ENCODE results near the gene AIP.
"Not testable (repeated sequence)": the region's sequence is repeated elsewhere in the genome, so short reads cannot be mapped to it uniquely, and the experiment has no call there.

The AIP gene

GRCh38 chr11:67507242-67507863, 24.5 kb downstream of the AIP start:
- Histone ChIP-seq H3K36me3 (ENCODE audit: control insufficient read depth in 1 of 2, insufficient read depth in 2 of 2, low read length in 2 of 2) (peaks cover 0 to 6% of the 10 kb centered on the region in 2 donors), H3K27me3 (ENCODE audit: control insufficient read depth in 1 of 2, insufficient read depth in 2 of 2, low read length in 2 of 2) (no peaks in the 10 kb centered on the region), H3K9ac (ENCODE audit: low read depth in 1 of 2, low read length in 2 of 2) (peak overlapping the region; percentile 87 to 92), H3K27ac (ENCODE audit: low read depth, low read length) (peak overlapping the region; percentile 98), H3K4me1 (ENCODE audit: control insufficient read depth in 1 of 2, insufficient read depth in 2 of 2, low read length in 2 of 2) (peaks cover 17 to 44% of the 10 kb centered on the region in 2 donors), H3K9me3 (ENCODE audit: control insufficient read depth in 1 of 2, low read length in 2 of 2) (no peaks in the 10 kb centered on the region), H3K4me3 (ENCODE audit: low read depth in 1 of 2, low read length in 2 of 2) (peak overlapping the region; percentile 69 to 93)

GRCh38 chr11:67507864-67508485, 25.1 kb downstream of the AIP start, which contains the start of gene CDK2AP2:
Gene CDK2AP2, minus strand, starts transcription at chr11:67508162. Its CDS starts 80 bp downstream, at chr11:67508082.
- Histone ChIP-seq H3K9me3 (ENCODE audit: control insufficient read depth in 1 of 2, low read length in 2 of 2) (no peaks in the 10 kb centered on the region), H3K9ac (ENCODE audit: low read depth in 1 of 2, low read length in 2 of 2) (peak within 1 kb of the TSS; percentile 87 to 94), H3K4me1 (ENCODE audit: control insufficient read depth in 1 of 2, insufficient read depth in 2 of 2, low read length in 2 of 2) (peaks cover 17 to 43% of the 10 kb centered on the region in 2 donors), H3K36me3 (ENCODE audit: control insufficient read depth in 1 of 2, insufficient read depth in 2 of 2, low read length in 2 of 2) (peaks cover 0 to 5% of the 10 kb centered on the region in 2 donors), H3K27ac (ENCODE audit: low read depth, low read length) (peak within 1 kb of the TSS; percentile 98), H3K27me3 (ENCODE audit: control insufficient read depth in 1 of 2, insufficient read depth in 2 of 2, low read length in 2 of 2) (no peaks in the 10 kb centered on the region), H3K4me3 (ENCODE audit: low read depth in 1 of 2, low read length in 2 of 2) (peak within 1 kb of the TSS; percentile 69 to 93)

DNA sequence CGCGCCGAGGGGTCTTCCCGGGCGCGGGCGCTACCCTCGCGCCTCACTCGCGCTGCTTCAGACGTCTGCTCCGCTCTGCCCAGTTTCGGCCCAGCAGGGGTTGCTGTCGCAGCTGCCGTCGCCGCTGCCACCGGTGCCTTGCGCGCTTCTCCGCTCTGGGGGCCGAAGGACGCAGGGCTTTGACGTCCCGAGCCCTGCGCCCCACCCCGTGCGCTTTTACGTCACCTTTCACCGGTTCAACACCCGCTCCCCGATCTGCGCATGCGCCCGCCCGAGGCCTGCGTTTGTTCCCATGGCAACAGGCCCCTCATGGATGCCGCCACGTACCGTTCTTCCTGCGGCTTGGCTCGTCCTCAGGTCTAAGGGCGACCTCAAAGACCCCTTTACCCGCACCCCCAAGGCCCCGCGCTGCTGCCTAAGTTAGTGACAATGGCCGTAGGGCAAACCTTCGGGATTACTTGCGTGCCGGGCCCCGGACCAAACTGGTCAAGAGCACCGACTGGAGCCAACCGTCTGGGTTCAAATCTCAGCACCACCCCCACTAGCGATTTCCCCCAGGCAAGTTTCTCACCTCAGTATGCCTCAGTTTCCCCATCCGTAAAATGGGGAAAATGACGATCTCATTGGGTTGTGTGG, 25.8 kb downstream of the AIP start:
- Histone ChIP-seq H3K27ac (ENCODE audit: low read depth, low read length) (peak overlapping the region; percentile 98), H3K27me3 (ENCODE audit: control insufficient read depth in 1 of 2, insufficient read depth in 2 of 2, low read length in 2 of 2) (no peaks in the 10 kb centered on the region), H3K4me1 (ENCODE audit: control insufficient read depth in 1 of 2, insufficient read depth in 2 of 2, low read length in 2 of 2) (peaks cover 15 to 37% of the 10 kb centered on the region in 2 donors), H3K4me3 (ENCODE audit: low read depth in 1 of 2, low read length in 2 of 2) (peak overlapping the region; percentile 69 to 93), H3K36me3 (ENCODE audit: control insufficient read depth in 1 of 2, insufficient read depth in 2 of 2, low read length in 2 of 2) (peaks cover 0 to 5% of the 10 kb centered on the region in 2 donors), H3K9me3 (ENCODE audit: control insufficient read depth in 1 of 2, low read length in 2 of 2) (no peaks in the 10 kb centered on the region), H3K9ac (ENCODE audit: low read depth in 1 of 2, low read length in 2 of 2) (peak overlapping the region; percentile 70 to 94)

DNA sequence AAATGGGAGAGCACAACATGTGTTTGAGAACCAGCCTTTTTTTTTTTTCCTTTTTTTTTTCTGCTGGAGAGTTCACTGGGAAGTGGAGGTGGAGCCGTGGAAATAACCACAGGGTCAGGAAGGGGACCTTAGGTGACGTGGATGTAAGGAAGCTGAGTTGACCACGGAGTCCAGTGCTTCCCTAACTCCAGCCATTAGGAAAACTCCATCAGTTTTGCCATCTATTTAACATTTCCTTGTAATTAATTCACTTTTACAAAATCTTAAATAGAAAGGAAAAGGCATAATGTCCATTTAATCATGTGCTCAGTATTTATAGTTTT, 27.2 kb downstream of the AIP start:
- H3K36me3 ChIP-seq (ENCODE audit: control insufficient read depth in 1 of 2, insufficient read depth in 2 of 2, low read length in 2 of 2) = peaks cover 0 to 5% of the 10 kb centered on the region in 2 donors
- no peaks in the 10 kb centered on the region for H3K27me3 ChIP-seq (ENCODE audit: control insufficient read depth in 1 of 2, insufficient read depth in 2 of 2, low read length in 2 of 2)
- H3K4me3 ChIP-seq (ENCODE audit: low read depth in 1 of 2, low read length in 2 of 2) = no peak overlapping the region
- H3K4me1 ChIP-seq (ENCODE audit: control insufficient read depth in 1 of 2, insufficient read depth in 2 of 2, low read length in 2 of 2) = peaks cover 11 to 29% of the 10 kb centered on the region in 2 donors
- no peak overlapping the region for H3K27ac ChIP-seq (ENCODE audit: low read depth, low read length)
- H3K9me3 ChIP-seq (ENCODE audit: control insufficient read depth in 1 of 2, low read length in 2 of 2) = no peaks in the 10 kb centered on the region
- H3K9ac ChIP-seq (ENCODE audit: low read depth in 1 of 2, low read length in 2 of 2) = no peak overlapping the region

- H3K4me3 ChIP-seq (ENCODE audit: low read depth in 1 of 2, low read length in 2 of 2); H3K27me3 ChIP-seq (ENCODE audit: control insufficient read depth in 1 of 2, insufficient read depth in 2 of 2, low read length in 2 of 2); H3K9ac ChIP-seq (ENCODE audit: low read depth in 1 of 2, low read length in 2 of 2); H3K27ac ChIP-seq (ENCODE audit: low read depth, low read length); H3K9me3 ChIP-seq (ENCODE audit: control insufficient read depth in 1 of 2, low read length in 2 of 2); H3K36me3 ChIP-seq (ENCODE audit: control insufficient read depth in 1 of 2, insufficient read depth in 2 of 2, low read length in 2 of 2): not testable (repeated sequence)
- peaks cover 3 to 16% of the 10 kb centered on the region in 2 donors for H3K4me1 ChIP-seq (ENCODE audit: control insufficient read depth in 1 of 2, insufficient read depth in 2 of 2, low read length in 2 of 2)
Observed at GRCh38 chr11:67511558-67511957, 28.7 kb downstream of the AIP start.

GRCh38 chr11:67514116-67514515, 31.3 kb downstream of the AIP start:
- H3K4me1 ChIP-seq (ENCODE audit: control insufficient read depth in 1 of 2, insufficient read depth in 2 of 2, low read length in 2 of 2) = peaks cover 0 to under 1% of the 10 kb centered on the region in 2 donors
- H3K9me3 ChIP-seq (ENCODE audit: control insufficient read depth in 1 of 2, low read length in 2 of 2) = no peaks in the 10 kb centered on the region
- H3K4me3 ChIP-seq (ENCODE audit: low read depth in 1 of 2, low read length in 2 of 2) = no peak overlapping the region
- no peak overlapping the region for H3K9ac ChIP-seq (ENCODE audit: low read depth in 1 of 2, low read length in 2 of 2)
- H3K27ac ChIP-seq (ENCODE audit: low read depth, low read length) = no peak overlapping the region
- no peaks in the 10 kb centered on the region for H3K36me3 ChIP-seq (ENCODE audit: control insufficient read depth in 1 of 2, insufficient read depth in 2 of 2, low read length in 2 of 2)
- no peaks in the 10 kb centered on the region for H3K27me3 ChIP-seq (ENCODE audit: control insufficient read depth in 1 of 2, insufficient read depth in 2 of 2, low read length in 2 of 2)

- no peaks in the 10 kb centered on the region for H3K4me1 ChIP-seq (ENCODE audit: control insufficient read depth in 1 of 2, insufficient read depth in 2 of 2, low read length in 2 of 2)
- no peaks in the 10 kb centered on the region for H3K27me3 ChIP-seq (ENCODE audit: control insufficient read depth in 1 of 2, insufficient read depth in 2 of 2, low read length in 2 of 2)
- H3K9me3 ChIP-seq (ENCODE audit: control insufficient read depth in 1 of 2, low read length in 2 of 2) = no peaks in the 10 kb centered on the region
- H3K4me3 ChIP-seq (ENCODE audit: low read depth in 1 of 2, low read length in 2 of 2) = no peak overlapping the region
- H3K36me3 ChIP-seq (ENCODE audit: control insufficient read depth in 1 of 2, insufficient read depth in 2 of 2, low read length in 2 of 2) = no peaks in the 10 kb centered on the region
- no peak overlapping the region for H3K27ac ChIP-seq (ENCODE audit: low read depth, low read length)
- no peak overlapping the region for H3K9ac ChIP-seq (ENCODE audit: low read depth in 1 of 2, low read length in 2 of 2)
Observed at GRCh38 chr11:67516806-67517205, 34.0 kb downstream of the AIP start.

- H3K27ac ChIP-seq (ENCODE audit: low read depth, low read length) = no peak overlapping the region
- H3K36me3 ChIP-seq (ENCODE audit: control insufficient read depth in 1 of 2, insufficient read depth in 2 of 2, low read length in 2 of 2) = no peaks in the 10 kb centered on the region
- no peaks in the 10 kb centered on the region for H3K9me3 ChIP-seq (ENCODE audit: control insufficient read depth in 1 of 2, low read length in 2 of 2)
- no peaks in the 10 kb centered on the region for H3K4me1 ChIP-seq (ENCODE audit: control insufficient read depth in 1 of 2, insufficient read depth in 2 of 2, low read length in 2 of 2)
- H3K27me3 ChIP-seq (ENCODE audit: control insufficient read depth in 1 of 2, insufficient read depth in 2 of 2, low read length in 2 of 2) = no peaks in the 10 kb centered on the region
- no peak overlapping the region for H3K4me3 ChIP-seq (ENCODE audit: low read depth in 1 of 2, low read length in 2 of 2)
- H3K9ac ChIP-seq (ENCODE audit: low read depth in 1 of 2, low read length in 2 of 2) = no peak overlapping the region
Observed at GRCh38 chr11:67517784-67518552, 35.1 kb downstream of the AIP start.

GRCh38 chr11:67519726-67520125, 36.9 kb downstream of the AIP start:
- Histone ChIP-seq H3K4me1 (ENCODE audit: control insufficient read depth in 1 of 2, insufficient read depth in 2 of 2, low read length in 2 of 2) (no peaks in the 10 kb centered on the region), H3K27ac (ENCODE audit: low read depth, low read length) (no peak overlapping the region), H3K9ac (ENCODE audit: low read depth in 1 of 2, low read length in 2 of 2) (no peak overlapping the region)

More at GRCh38 chr11:67519726-67520125, 36.9 kb downstream of the AIP start:
- Histone ChIP-seq H3K27me3 (ENCODE audit: control insufficient read depth in 1 of 2, insufficient read depth in 2 of 2, low read length in 2 of 2) (no peaks in the 10 kb centered on the region), H3K9me3 (ENCODE audit: control insufficient read depth in 1 of 2, low read length in 2 of 2) (no peaks in the 10 kb centered on the region), H3K4me3 (ENCODE audit: low read depth in 1 of 2, low read length in 2 of 2) (no peak overlapping the region), H3K36me3 (ENCODE audit: control insufficient read depth in 1 of 2, insufficient read depth in 2 of 2, low read length in 2 of 2) (no peaks in the 10 kb centered on the region)
